ENCODE results near the gene PTPRC.

The PTPRC gene

GRCh38 chr1:198612471-198613260, 26.2 kb upstream of the PTPRC start:
- H3K27ac ChIP-seq: no peak overlapping the region
- TF ChIP-seq ZFX (IDR thresholded peaks at IDR 0.05) (no peak), CTCF (conservative IDR thresholded peaks at IDR 0.05) (no peak)

- no peak overlapping the region for H3K27ac ChIP-seq
- TF ChIP-seq ZFX (IDR thresholded peaks at IDR 0.05): no peak
- no peak for TF ChIP-seq CTCF (conservative IDR thresholded peaks at IDR 0.05)
Measured at GRCh38 chr1:198617406-198617805, 21.4 kb upstream of the PTPRC start.

- H3K27ac ChIP-seq: no peak overlapping the region
- TF ChIP-seq CTCF (conservative IDR thresholded peaks at IDR 0.05) (no peak), ZFX (IDR thresholded peaks at IDR 0.05) (no peak)
Measured at GRCh38 chr1:198619375-198620140, 19.3 kb upstream of the PTPRC start.

GRCh38 chr1:198620218-198620617, 18.6 kb upstream of the PTPRC start:
- no peak for TF ChIP-seq ZFX (IDR thresholded peaks at IDR 0.05)
- TF ChIP-seq CTCF (conservative IDR thresholded peaks at IDR 0.05): no peak
- H3K27ac ChIP-seq: no peak overlapping the region

- no peak overlapping the region for H3K27ac ChIP-seq
- no peak for TF ChIP-seq ZFX (IDR thresholded peaks at IDR 0.05)
- TF ChIP-seq CTCF (conservative IDR thresholded peaks at IDR 0.05): no peak
Measured at GRCh38 chr1:198620951-198621824, 17.7 kb upstream of the PTPRC start.

- TF ChIP-seq CTCF (conservative IDR thresholded peaks at IDR 0.05) (no peak), ZFX (IDR thresholded peaks at IDR 0.05) (no peak)
- H3K27ac ChIP-seq: no peak overlapping the region
Measured at GRCh38 chr1:198622001-198622400, 16.8 kb upstream of the PTPRC start.
